Right ventricle myocardium superior (tissue), 1 donor: ENCODE data around the gene FPR3. TPM values are rescaled to one million over a fixed set of nuclear protein-coding genes. Genes with fewer than 3 reads are reported as not detected.
A peak's percentile ranks its signal among the peaks of the same experiment; 100 is the strongest.
"Not testable (repeated sequence)": the region's sequence is repeated elsewhere in the genome, so short reads cannot be mapped to it uniquely, and the experiment has no call there.

Source experiments
- ATAC-seq: fragments of 200-7000 bp; cut with Tn5 transposase; one replicate; pipeline ENCODE4 v1.9.1; 2020; ENCODE audit warnings: mild to moderate bottlenecking; ENCODE audit not compliant: poor library complexity
- DNase-seq: peaks from one replicate; pipeline ENCODE4 v3.0.0-alpha.2; 2020
- intact Hi-C: fragments of 100-400 bp; cut with DNase I; formaldehyde crosslinking; loops from one replicate; pipeline ENCODE4 v1.11.2; 2022
- total RNA-seq: library from RNA; stranded (reverse); fragmentation: NEBNext Ultra II Directional; extraction: Animal tissue kit (Norgen Biotek cat#: 25700); gene quantifications from one replicate; pipeline ENCODE4 v1.2.1, GENCODE V29; 2021
- donor health status: DM: no; HTN: yes; CAD: no; lungs with severe emphysema.

FPR3 gene
- total RNA-seq, 1 donor from 2014 or later: 4.0 TPM

DNA sequence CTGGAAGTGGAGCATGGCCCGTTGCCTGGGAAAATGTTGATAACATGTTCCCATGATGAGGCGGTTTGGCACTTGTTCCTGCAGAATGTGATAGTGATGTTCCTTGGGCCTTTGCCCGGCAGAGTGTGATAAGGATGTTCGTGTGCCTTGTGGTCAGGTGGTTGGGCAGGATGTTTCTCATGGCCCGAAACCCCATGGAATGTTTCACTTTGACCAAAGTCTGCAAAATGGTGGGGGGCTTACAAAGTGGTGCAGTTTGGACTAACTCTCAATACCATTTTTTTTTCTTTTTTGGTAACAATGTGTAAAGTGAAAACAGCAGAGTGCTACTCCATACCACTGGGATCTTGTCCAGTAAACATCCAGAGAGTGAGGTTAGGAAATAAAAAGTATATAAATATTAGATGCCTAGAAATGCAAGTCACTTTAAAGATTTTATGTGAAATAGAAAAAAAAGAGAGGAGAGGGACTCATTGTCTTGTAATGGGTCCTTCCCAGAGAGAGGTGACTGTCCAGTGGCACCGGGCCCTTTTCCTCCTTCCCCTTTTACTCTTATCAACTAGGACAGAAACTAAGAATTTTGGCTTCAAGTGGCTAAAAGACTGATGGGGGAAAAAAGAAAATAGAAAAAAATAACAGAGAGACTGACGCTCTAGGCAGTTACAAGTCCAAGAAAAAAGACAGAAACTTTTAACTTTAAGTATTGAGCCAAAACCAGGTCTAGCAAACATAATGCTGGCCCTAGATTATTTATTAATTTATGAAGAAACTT, 5.7 kb downstream of the FPR3 start:
- DNase-seq (peak; percentile 89), ATAC-seq (peak; percentile 86)
- intact Hi-C loops: no loop called here

DNA sequence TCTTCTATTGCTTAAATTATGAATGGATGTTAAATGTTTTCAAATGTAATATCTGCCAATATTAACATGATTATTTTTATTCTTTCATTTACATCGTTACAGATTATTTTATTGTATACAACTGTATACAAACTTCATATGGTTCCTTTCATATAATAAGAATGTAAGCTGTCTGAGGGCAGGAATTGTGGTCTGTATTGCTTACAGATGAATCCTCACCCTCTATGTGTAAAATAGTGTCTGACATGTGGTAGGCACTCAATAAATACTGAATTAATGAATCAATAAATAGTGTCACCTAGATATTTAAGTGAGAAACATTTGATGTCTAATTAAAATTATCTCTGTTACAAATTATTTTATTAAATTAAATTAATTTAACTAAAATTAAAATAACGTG, 7.8 kb downstream of the FPR3 start:
- intact Hi-C loops: no loop called here
- DNase-seq (no peak), ATAC-seq (no peak)

DNA sequence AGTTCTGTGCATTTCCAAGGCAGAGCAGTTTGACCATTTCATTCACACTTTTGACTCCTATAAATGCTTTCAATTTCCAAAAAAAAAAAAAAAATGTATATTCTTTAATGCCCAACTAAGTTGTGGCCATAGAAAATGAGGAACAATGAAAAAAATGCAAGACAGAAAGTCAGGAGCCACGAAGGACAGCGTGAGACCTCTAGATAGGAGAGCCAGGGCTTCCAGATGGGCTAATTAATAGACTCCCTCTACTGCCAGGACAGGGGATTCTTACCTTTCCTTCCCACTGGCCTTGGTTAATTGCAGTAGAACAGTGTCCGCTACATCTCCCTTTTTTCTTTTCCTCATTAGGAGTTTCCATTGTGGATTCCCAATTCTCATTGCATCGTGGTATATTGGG, 8.6 kb downstream of the FPR3 start:
- DNase-seq (no peak), ATAC-seq (no peak)
- intact Hi-C loops: no loop called here

DNA sequence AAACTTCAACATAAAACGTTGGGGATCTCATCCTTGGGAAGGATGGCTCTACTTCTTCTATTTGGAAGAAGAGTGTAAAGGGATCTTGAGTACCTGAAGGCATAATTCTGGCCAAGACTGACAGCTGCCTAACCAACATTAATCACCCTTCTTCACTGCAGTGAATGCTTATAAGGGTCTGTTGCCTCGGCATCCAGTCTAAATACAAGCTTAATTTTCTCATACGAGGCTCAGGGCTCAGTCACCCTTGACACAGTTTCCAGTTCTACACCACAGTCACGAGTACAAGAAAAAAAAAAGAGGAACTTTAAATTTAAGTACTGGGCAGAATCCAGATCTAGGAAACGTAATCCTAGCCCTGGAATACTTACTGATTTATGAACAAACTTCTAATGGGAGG, 9.0 kb downstream of the FPR3 start:
- ATAC-seq (no peak), DNase-seq (no peak)
- intact Hi-C loops: no loop called here

DNA sequence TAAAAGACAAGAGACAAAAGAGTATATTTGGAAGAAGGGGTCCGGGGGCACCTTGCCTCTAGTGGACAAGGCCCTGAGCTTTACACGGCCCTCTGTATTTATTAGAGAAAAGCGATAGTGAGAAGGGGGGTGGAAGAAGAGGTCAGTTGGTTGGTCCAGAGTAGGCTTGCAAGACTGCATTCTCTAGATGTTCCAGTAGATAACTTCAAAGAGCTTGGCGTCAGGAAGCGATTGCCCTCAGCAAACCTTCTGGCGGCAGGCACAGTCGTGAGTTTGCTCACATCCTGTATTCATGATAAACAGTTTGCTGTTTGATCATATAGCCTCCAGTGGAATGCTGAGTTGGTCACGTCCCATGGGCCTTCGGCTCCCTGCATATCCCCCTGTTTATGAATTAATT, 9.8 kb downstream of the FPR3 start:
- DNase-seq, intact Hi-C loops, ATAC-seq: not testable (repeated sequence)

DNA sequence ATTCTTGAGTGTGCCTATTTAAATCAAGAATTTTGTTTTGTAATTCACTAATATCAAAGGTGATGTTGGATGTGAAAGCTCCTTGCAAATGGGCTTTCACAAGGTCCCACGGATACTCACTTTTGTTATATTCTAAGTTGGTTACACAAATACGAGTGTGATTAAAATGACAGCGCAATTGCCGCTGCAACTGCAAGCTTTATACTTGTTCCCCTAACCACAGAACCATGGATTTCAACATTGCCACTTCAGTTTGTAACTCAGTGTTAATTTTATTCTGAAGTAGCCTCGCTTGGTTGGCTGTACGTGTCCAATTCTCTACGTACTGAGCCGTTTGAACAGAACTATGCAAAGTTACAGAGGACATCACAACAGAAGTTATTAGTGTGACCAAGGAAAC, 10.4 kb downstream of the FPR3 start:
- ATAC-seq, DNase-seq, intact Hi-C loops: not testable (repeated sequence)

DNA sequence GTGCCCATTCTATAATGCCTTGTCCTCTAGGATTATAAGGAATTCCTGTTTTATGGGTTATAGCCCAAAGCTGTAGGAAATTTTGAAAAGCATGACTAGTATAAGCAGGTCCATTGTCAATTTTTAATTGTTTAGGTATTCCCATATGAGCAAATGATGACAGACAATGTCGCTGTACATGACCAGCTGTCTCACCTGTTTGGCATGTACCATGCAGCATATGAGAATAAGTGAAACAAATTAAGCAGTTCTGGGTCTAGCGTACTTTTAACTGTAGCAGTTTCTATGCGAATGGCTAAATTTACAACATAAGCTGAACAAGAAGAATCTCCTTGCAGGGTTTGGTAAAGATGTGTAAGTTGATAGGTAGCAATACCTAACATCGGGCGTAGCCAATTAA, 11.6 kb downstream of the FPR3 start:
- intact Hi-C loops, DNase-seq, ATAC-seq: not testable (repeated sequence)

DNA sequence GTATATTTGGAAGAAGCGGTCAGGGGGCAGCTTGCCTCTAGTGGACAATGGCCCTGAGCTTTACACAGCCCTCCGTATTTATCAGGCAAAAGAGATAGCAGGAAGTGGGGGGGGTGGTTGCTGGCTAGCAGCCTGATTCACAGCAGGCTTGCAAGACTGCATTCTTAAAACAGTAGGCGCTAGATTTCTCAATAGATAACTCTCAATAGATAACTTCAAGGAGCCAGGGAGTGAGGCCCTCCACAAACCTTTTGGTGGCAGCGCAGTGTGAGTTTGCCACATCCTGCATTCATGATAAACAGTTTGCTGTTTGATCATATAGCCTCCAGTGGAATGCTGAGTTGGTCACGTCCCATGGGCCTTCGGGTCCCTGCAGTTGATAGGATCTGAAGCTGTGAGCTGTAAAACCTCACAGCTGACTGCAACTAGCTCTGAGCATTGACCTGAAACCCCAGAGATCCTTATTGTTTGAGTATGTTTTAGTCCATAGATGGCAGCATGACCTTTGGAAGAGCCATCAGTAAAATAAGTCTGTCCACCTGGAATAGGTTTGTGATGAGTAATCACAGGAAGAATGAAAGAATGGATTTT, 12.2 kb downstream of the FPR3 start:
- DNase-seq (no peak), ATAC-seq (peak; percentile 19)
- intact Hi-C loops: no loop called here

DNA sequence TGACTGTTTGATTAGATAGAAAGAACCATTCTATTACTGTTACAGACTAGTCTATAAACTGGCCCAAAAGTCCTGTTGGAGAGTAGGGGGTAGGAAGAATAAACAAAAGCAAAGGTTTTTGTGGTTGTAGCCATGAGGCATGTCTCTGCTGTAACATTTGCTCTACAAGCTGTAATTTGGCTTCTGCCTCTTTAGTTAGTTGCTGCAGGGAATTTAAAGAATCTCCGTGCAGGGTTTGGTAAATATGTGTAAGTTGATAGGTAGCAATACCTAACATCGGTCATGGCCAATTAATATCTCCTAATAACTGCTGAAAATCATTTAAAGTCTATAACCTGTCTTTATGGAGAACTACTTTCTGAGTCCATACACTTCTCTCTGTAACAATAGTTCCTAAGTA, 13.0 kb downstream of the FPR3 start:
- intact Hi-C loops: no loop called here
- no peak for ATAC-seq
- no peak for DNase-seq

DNA sequence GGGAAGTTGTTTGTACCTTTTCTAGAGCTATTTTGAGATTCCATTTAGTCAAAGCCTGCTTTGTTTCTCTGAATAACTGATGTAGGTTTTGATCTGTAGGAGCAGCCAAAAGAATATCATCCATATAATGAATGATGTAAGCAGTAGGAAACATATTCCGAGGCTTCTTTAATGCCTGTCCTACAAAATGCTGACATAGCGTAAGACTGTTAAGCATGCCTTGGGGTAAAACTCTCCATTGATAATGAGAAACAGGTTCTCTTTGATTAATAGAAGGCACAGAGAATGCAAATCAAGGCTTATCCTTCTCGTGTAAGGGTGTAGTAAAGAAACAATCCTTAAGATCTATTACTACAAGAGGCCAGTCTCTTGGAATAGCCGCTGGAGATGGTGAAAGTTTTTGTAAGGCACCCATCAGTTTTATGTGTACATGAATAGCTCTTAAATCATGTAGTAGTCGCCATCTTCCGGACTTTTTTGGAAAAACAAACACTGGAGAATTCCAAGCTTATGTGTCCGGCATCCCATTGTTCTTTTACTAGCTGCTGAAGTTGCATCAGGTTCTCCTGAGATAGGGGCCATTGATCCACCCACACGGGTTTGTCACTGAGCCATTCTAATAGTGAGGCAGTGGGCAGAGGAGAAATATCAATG, 13.5 kb downstream of the FPR3 start:
- no peak for DNase-seq
- ATAC-seq: no peak
- intact Hi-C loops: no loop called here

DNA sequence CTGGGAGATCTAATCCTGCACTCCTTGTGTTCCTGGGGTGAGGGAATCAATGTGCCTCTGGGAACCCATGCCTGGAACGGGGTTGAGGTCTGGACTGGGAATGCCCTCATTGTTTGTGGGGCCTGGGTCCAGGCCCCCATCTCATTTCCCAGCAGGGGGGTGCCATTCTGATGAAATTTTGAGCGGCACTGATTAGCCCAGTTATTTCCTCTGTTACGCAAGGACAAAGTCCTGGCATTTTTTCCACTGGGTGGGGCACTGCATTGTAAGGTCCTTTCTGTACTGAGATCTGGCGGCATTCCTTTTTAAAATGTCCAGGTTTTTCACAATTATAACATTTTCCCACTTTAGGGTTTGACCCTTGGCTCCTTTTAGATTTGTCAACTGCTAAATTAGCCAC, 14.8 kb downstream of the FPR3 start:
- ATAC-seq: no peak
- intact Hi-C loops: loop anchor here (10.0 kb wide), 1 partner anchor 95 kb away; no protein-coding TSS in a partner anchor
- DNase-seq: no peak

DNA sequence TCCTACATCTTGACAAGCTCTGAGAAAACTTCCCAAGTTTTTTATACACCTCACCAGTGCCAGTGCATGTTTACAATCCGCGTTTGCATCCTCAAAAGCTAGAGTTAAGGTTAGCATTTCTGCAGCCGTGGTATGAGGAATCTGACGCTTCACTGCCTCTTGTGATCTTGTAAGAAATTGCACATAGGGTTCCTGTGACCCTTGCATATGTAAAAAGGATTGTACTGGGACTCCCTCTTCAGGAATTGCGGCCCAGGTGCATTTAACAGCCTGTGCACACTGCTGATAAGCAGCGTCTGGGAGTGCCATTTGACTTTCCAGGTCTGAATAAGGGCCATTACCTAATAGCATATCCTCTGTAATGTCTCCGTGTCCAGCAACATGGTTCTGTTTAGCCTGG, 15.3 kb downstream of the FPR3 start:
- DNase-seq: no peak
- intact Hi-C loops: loop anchor here (10.0 kb wide), 1 partner anchor 95 kb away; no protein-coding TSS in a partner anchor
- ATAC-seq: peak; percentile 62

DNA sequence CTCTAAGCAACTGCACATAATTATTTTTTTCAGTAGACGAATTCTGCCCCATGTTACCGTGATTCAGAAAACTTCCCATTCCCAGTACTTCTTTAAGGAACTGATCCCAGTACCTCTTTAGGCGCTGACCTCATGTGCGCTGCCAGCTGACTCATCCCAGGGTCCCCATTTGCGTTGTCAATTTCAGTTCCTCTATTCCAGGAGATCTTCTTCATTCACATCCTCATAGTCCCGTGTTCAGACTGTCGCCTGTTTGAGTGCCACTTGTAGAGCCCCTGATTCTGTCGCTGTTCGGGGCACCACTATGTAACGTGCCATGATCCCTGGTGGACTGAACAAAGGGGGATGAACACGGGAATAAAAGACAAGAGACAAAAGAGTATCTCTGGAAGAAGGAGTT, 16.4 kb downstream of the FPR3 start:
- DNase-seq: peak; percentile 61
- intact Hi-C loops: loop anchor here (10.0 kb wide), 1 partner anchor 97 kb away; no protein-coding TSS in a partner anchor
- ATAC-seq: peak; percentile 59

DNA sequence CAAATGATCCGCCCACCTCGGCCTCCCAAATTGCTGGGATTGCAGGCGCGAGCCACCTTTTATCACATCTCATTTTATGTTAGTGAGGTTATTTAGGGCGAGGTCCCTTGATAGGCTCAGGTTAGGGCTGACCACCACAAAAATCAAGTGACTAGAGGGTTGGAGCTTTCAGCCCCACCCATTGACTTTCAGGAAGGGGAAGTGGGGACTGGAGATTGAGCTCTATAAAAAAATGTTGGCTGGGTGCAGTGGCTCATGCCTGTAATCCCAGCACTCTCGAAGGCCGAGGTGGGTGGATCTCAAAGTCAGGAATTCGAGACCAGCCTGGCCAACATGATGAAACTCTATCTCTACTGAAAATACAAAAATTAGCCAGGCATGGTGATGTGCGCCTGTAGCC, 20.1 kb downstream of the FPR3 start:
- no peak for ATAC-seq
- intact Hi-C loops: loop anchor here (10.0 kb wide), 1 partner anchor 100 kb away; no protein-coding TSS in a partner anchor

DNA sequence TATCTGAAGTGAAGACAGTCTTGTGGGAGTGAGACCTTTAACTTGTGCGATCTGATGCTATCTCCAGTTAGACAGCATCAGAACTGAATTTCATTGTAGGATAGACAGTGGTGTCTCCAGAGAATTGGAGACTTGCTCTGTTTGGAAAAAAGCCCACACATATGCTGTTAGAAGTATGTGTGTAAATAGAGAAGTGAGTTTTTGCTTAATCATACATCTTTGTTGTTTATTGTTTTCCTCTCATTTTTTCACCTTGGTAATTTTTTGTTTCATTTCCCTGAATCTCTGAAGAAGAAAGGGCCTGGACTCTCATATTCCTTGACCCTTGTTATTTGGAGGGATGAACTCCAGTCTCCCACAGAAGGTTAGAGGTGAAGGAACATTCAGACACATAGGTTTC, 21.8 kb downstream of the FPR3 start:
- ATAC-seq (no peak), DNase-seq (no peak)
- intact Hi-C loops: loop anchor here (10.0 kb wide), 1 partner anchor 102 kb away; no protein-coding TSS in a partner anchor

More for the DNA sequence above, 20.1 kb downstream of the FPR3 start:
- no peak for DNase-seq

DNA sequence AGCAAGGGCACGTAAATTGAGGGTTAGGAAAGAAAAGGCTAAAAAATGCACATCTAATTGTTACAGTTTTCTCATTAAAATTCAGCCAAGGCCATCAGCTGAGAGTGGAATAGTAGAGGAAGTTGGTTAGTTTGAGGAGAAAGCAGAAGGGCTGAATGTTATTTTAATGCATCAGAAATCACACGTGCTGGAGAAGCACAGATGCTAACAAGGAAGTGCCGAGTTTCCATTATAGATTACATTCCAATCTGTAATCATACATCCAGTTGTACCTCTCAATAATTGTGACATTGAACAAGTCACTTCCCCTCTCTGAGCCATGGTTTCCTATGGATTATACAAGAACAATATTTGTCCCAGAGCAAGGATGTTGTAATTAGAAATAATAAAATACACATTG, 25.1 kb downstream of the FPR3 start:
- ATAC-seq (no peak), DNase-seq (no peak)
- intact Hi-C loops: no loop called here

DNA sequence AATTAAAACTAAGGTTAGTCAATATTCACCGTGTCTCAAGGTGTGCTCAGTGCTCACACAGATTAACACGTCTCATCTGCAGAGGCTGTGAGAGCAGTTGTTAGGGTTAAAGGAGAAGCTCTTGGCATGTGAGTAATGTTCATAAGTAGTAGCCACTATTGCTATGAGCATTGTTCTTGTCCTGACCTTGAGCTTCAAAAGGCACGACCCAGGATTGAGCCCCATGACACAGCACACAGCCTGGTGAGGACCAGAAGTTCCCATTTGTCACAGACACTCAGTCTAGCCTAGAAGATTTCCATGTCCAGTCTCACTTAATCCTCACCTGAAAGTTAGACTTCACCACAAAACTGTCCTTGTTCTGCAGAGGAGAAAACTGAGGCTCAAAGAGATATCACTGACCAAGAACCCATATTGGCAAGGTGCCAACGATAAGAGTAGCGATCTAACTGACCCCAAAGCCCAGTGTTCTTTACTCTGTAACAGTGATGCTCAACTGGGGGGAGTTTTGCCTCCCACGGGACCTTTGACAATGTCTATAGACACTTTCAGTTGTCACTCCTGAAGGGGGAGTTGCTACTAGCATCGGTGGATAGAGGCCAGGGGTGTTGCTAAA, 26.0 kb downstream of the FPR3 start:
- ATAC-seq (no peak), DNase-seq (no peak)
- intact Hi-C loops: no loop called here

DNA sequence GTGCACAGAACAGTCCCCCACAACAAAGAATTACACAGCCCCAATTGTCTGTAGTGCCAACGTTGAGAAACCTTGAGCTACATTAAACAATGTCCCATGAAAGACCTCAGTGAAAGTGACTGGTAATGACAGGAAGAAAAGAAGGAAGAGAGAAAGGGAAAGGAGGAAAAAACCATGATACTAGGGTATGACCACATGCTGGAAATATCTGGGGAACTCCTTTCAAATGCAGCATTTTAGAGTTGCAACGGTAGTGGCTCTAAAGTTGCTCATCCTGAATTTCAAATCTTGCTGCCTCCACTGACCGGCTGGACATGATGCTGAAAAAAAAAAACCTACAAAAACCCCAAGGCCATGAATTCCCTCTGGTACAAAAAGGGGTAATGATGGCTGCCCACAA, 26.5 kb downstream of the FPR3 start:
- ATAC-seq (no peak), DNase-seq (no peak)
- intact Hi-C loops: no loop called here

DNA sequence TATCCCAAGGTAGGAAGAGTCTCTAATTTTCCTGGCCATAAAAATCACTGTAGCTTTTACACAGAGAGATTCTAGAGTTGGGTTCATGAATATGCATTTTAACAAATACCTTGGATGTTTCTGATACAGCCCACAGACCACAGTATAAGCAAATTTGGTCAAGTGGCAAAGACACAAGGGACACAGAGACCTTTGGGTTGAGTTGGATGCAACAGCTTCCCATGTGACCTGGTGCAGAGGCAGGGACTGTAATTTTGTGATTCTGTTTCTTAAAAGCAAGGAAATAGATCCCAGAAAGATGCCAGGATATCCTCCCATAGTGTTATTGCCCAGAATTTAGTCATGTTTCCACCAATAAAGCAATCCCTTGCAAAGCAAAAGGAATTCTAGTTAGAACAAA, 27.0 kb downstream of the FPR3 start:
- intact Hi-C loops: no loop called here
- no peak for ATAC-seq
- no peak for DNase-seq
